ENCODE results near the gene JSRP1.
A peak's percentile ranks its signal among the peaks of the same experiment; 100 is the strongest.

JSRP1 gene

GRCh38 chr19:2268480-2268830 is 12.2 kb upstream of the JSRP1 start:
- Histone ChIP-seq H3K4me3 (IDR thresholded peaks at IDR 0.05; ENCODE audit: insufficient read depth, low read depth, low read length) (no peak overlapping the region), H3K9ac (peak overlapping the region; percentile 55; the same call in 1 of the 2 replicates)
- no peak for TF ChIP-seq CTCF (conservative IDR thresholded peaks at IDR 0.05; ENCODE audit: low read depth, low read length)

GRCh38 chr19:2266183-2266993 is 10.2 kb upstream of the JSRP1 start:
- Histone ChIP-seq H3K36me3 (ENCODE audit: insufficient read depth) (no peaks in the 10 kb centered on the region), H3K9ac (no peak overlapping the region), H3K27ac (no peak overlapping the region), H3K4me3 (IDR thresholded peaks at IDR 0.05; ENCODE audit: insufficient read depth, low read depth, low read length) (no peak overlapping the region), H4K20me1 (ENCODE audit: insufficient read depth) (peaks cover 3% of the 10 kb centered on the region; the same call in 1 of the 2 replicates), H3K27me3 (ENCODE audit: insufficient read depth, low read depth) (no peaks in the 10 kb centered on the region), H3K79me2 (ENCODE audit: insufficient read depth, low read depth) (peaks cover 19% of the 10 kb centered on the region), H2AFZ (ENCODE audit: low read depth) (peak overlapping the region; percentile 30; the same call in 1 of the 2 replicates), H3K4me1 (ENCODE audit: low read depth, poor library complexity, severe bottlenecking) (peaks cover 17% of the 10 kb centered on the region), H3K4me2 (0 out of 2 replicates have a peak overlapping the region, but pooled peaks have one; percentile 29)
- TF ChIP-seq CTCF (conservative IDR thresholded peaks at IDR 0.05; ENCODE audit: low read depth, low read length), result no peak

More at GRCh38 chr19:2268480-2268830, 12.2 kb upstream of the JSRP1 start:
- Histone ChIP-seq H3K4me2 (peak overlapping the region; percentile 68; the same call in 1 of the 2 replicates), H3K4me1 (ENCODE audit: low read depth, poor library complexity, severe bottlenecking) (peaks cover 21% of the 10 kb centered on the region), H3K36me3 (ENCODE audit: insufficient read depth) (peaks cover 3% of the 10 kb centered on the region; the same call in 1 of the 2 replicates), H4K20me1 (ENCODE audit: insufficient read depth) (peaks cover 7% of the 10 kb centered on the region; the same call in 1 of the 2 replicates), H2AFZ (ENCODE audit: low read depth) (peak overlapping the region; percentile 82), H3K79me2 (ENCODE audit: insufficient read depth, low read depth) (peaks cover 39% of the 10 kb centered on the region), H3K27me3 (ENCODE audit: insufficient read depth, low read depth) (no peaks in the 10 kb centered on the region), H3K27ac (no peak overlapping the region)

- TF ChIP-seq CTCF (conservative IDR thresholded peaks at IDR 0.05; ENCODE audit: low read depth, low read length), result peak; percentile 75
- H2AFZ ChIP-seq (ENCODE audit: low read depth), result no peak overlapping the region
- H4K20me1 ChIP-seq (ENCODE audit: insufficient read depth), result no peaks in the 10 kb centered on the region
- H3K4me2 ChIP-seq, result no peak overlapping the region
- no peak overlapping the region for H3K27ac ChIP-seq
- no peak overlapping the region for H3K4me3 ChIP-seq (IDR thresholded peaks at IDR 0.05; ENCODE audit: insufficient read depth, low read depth, low read length)
- no peaks in the 10 kb centered on the region for H3K36me3 ChIP-seq (ENCODE audit: insufficient read depth)
- peaks cover 8% of the 10 kb centered on the region; the same call in 1 of the 2 replicates for H3K79me2 ChIP-seq (ENCODE audit: insufficient read depth, low read depth)
- no peak overlapping the region for H3K9ac ChIP-seq
- H3K27me3 ChIP-seq (ENCODE audit: insufficient read depth, low read depth), result no peaks in the 10 kb centered on the region
- H3K4me1 ChIP-seq (ENCODE audit: low read depth, poor library complexity, severe bottlenecking), result peaks cover 21% of the 10 kb centered on the region
Measured at GRCh38 chr19:2261438-2262172, 5.4 kb upstream of the JSRP1 start.

- Histone ChIP-seq H3K4me2 (peak overlapping the region; percentile 11; the same call in 1 of the 2 replicates), H4K20me1 (ENCODE audit: insufficient read depth) (no peaks in the 10 kb centered on the region), H3K27me3 (ENCODE audit: insufficient read depth, low read depth) (no peaks in the 10 kb centered on the region), H3K79me2 (ENCODE audit: insufficient read depth, low read depth) (peaks cover 15% of the 10 kb centered on the region; the same call in 1 of the 2 replicates), H3K27ac (no peak overlapping the region), H2AFZ (ENCODE audit: low read depth) (no peak overlapping the region), H3K9ac (no peak overlapping the region), H3K4me1 (ENCODE audit: low read depth, poor library complexity, severe bottlenecking) (peaks cover 16% of the 10 kb centered on the region), H3K4me3 (IDR thresholded peaks at IDR 0.05; ENCODE audit: insufficient read depth, low read depth, low read length) (no peak overlapping the region), H3K36me3 (ENCODE audit: insufficient read depth) (no peaks in the 10 kb centered on the region)
- no peak for TF ChIP-seq CTCF (conservative IDR thresholded peaks at IDR 0.05; ENCODE audit: low read depth, low read length)
Measured at GRCh38 chr19:2260341-2260805, 4.2 kb upstream of the JSRP1 start.
